Measurements from ENCODE around the gene CCDC87. TPM values are rescaled to one million over a fixed set of nuclear protein-coding genes. Genes with fewer than 3 reads are reported as not detected.

Gene CCDC87
- total and polyA plus RNA-seq, 4 donors = 0.10 to 0.33 (median 0.19) TPM; not detected in 1

DNA sequence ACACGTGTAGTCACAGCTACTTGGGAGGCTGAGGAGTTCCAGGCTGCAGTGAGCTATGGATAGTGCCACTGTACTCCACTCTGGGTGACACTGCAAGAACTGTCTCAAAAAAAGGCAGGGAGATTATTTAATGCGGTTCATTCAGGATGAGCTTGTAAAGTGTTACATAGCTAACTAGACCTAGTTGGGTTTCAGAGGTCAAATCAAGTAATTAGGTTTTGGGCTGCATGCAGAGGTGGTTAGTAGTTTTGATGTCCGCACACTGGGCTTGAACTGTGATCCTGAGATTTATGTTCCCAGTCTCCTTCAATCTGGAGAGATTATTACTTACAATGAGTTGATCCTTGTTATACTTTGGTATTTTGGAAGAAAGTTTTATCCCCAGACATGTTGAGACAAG is 43.5 kb upstream of the CCDC87 start:
- no peak for DNase-seq
- intact Hi-C loops (cut with DNase I) = loop anchor here in 1 of 2 donors (5.0 kb wide), 1 partner anchor 41 kb away; the partner anchor contains the start of gene RBM4B
- Histone ChIP-seq H3K36me3 (ENCODE audit: control insufficient read depth in 1 of 2, insufficient read depth in 2 of 2, low read length in 1 of 2) (peaks cover 0 to 3% of the 10 kb centered on the region in 2 donors), H3K9me3 (ENCODE audit: control insufficient read depth, low read length) (no peaks in the 10 kb centered on the region), H3K27me3 (ENCODE audit: control insufficient read depth in 1 of 2, insufficient read depth in 2 of 2, low read length in 1 of 2) (no peaks in the 10 kb centered on the region), H3K27ac (ENCODE audit: low read depth in 1 of 2, low read length in 2 of 2) (no peak overlapping the region), H3K4me3 (ENCODE audit: low read length in 2 of 2) (no peak overlapping the region), H3K4me1 (ENCODE audit: control insufficient read depth in 1 of 2, insufficient read depth in 2 of 2, low read length in 2 of 2) (peaks cover 0 to 6% of the 10 kb centered on the region in 2 donors)
- 74 to 82% methylated on average over 3 of the region's 3 CpGs for WGBS, 2 donors
- no peak for ATAC-seq (ENCODE audit: low FRiP score)

DNA sequence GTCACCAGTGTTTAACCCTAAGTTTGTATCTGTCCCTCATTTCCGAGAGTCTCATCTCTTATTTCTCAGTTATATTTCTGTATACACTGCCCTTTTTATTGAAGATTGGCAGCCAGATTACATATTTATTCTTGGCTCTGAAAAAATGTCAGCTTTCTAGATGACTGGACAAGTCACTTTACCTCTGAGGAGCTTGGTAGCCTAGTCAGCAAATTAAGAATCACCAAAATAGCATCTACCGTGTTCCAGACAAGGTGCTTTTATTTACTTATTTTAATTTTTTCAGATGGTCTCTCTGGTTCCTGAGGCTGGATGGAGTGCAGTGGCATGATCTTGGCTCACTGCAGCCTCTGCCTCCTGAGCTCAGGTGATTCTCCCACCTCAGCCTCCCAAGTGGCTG is 40.1 kb upstream of the CCDC87 start:
- intact Hi-C loops (cut with DNase I) = no loop called here
- H3K27me3 ChIP-seq (ENCODE audit: control insufficient read depth in 1 of 2, insufficient read depth in 2 of 2, low read length in 1 of 2) = no peaks in the 10 kb centered on the region
- no peak overlapping the region for H3K4me3 ChIP-seq (ENCODE audit: low read length in 2 of 2)
- H3K27ac ChIP-seq (ENCODE audit: low read depth in 1 of 2, low read length in 2 of 2) = no peak overlapping the region
- WGBS, 2 donors = 44 to 48% methylated on average over 2 of the region's 2 CpGs
- no peaks in the 10 kb centered on the region for H3K4me1 ChIP-seq (ENCODE audit: control insufficient read depth in 1 of 2, insufficient read depth in 2 of 2, low read length in 2 of 2)
- DNase-seq (no peak), ATAC-seq (ENCODE audit: low FRiP score) (no peak)
- H3K36me3 ChIP-seq (ENCODE audit: control insufficient read depth in 1 of 2, insufficient read depth in 2 of 2, low read length in 1 of 2) = peaks cover 0 to 2% of the 10 kb centered on the region in 2 donors
- H3K9me3 ChIP-seq (ENCODE audit: control insufficient read depth, low read length) = no peaks in the 10 kb centered on the region

DNA sequence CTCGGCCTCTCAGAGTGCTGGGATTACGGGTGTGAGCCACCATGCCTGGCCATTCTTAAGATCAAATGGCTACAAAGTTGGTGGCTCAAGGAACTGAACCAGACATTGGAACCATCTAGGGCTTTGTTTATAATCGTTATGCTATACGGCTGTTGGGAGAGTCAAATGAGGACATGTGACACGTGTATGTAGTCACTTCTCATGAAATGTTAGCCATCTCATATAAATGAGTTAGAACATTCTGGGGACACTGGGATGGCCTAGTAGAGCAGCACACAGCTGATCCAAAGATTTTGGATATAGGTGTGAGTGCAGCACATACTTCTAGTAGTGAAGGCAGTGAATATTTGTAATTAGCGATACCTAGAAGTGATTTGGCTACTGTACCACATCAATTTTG is 39.0 kb upstream of the CCDC87 start:
- intact Hi-C loops (cut with DNase I) = no loop called here

DNA sequence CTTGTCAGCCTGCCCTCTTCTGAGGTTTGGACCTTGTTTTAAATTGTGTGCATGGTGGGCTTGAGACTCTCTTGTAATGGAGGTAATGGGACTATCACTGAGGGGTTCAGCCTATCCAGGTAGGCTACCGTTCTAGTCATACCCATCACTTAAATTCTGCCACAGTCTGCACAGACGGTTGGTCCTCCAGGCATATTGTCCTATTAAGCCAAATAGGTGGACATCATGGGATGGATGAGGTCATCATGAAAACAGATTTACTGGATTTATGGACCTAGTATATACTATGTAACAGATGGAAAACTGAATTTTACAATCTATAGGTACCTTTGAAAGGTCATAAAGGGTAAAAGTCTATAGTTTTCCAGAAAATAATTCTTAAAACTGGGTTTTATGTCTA is 36.5 kb upstream of the CCDC87 start:
- intact Hi-C loops (cut with DNase I) = no loop called here
- Histone ChIP-seq H3K27ac (ENCODE audit: low read depth in 1 of 2, low read length in 2 of 2) (no peak overlapping the region), H3K27me3 (ENCODE audit: control insufficient read depth in 1 of 2, insufficient read depth in 2 of 2, low read length in 1 of 2) (no peaks in the 10 kb centered on the region), H3K9me3 (ENCODE audit: control insufficient read depth, low read length) (no peaks in the 10 kb centered on the region), H3K36me3 (ENCODE audit: control insufficient read depth in 1 of 2, insufficient read depth in 2 of 2, low read length in 1 of 2) (peaks cover 0 to 19% of the 10 kb centered on the region in 2 donors), H3K4me1 (ENCODE audit: control insufficient read depth in 1 of 2, insufficient read depth in 2 of 2, low read length in 2 of 2) (peaks cover 0 to 2% of the 10 kb centered on the region in 2 donors), H3K4me3 (ENCODE audit: low read length in 2 of 2) (no peak overlapping the region)
- DNase-seq = no peak
- 75 to 79% methylated on average over 2 of the region's 2 CpGs for whole genome bisulfite sequencing, 2 donors
- no peak for ATAC-seq (ENCODE audit: low FRiP score)

More for the DNA sequence above, 39.0 kb upstream of the CCDC87 start:
- Histone ChIP-seq H3K9me3 (ENCODE audit: control insufficient read depth, low read length) (no peaks in the 10 kb centered on the region), H3K27ac (ENCODE audit: low read depth in 1 of 2, low read length in 2 of 2) (no peak overlapping the region), H3K4me3 (ENCODE audit: low read length in 2 of 2) (no peak overlapping the region), H3K27me3 (ENCODE audit: control insufficient read depth in 1 of 2, insufficient read depth in 2 of 2, low read length in 1 of 2) (no peaks in the 10 kb centered on the region), H3K4me1 (ENCODE audit: control insufficient read depth in 1 of 2, insufficient read depth in 2 of 2, low read length in 2 of 2) (peaks cover 0 to 2% of the 10 kb centered on the region in 2 donors), H3K36me3 (ENCODE audit: control insufficient read depth in 1 of 2, insufficient read depth in 2 of 2, low read length in 1 of 2) (peaks cover 0 to 5% of the 10 kb centered on the region in 2 donors)
- WGBS, 2 donors = 83 to 85% methylated on average over 6 of the region's 6 CpGs
- no peak for DNase-seq
- ATAC-seq (ENCODE audit: low FRiP score) = no peak

DNA sequence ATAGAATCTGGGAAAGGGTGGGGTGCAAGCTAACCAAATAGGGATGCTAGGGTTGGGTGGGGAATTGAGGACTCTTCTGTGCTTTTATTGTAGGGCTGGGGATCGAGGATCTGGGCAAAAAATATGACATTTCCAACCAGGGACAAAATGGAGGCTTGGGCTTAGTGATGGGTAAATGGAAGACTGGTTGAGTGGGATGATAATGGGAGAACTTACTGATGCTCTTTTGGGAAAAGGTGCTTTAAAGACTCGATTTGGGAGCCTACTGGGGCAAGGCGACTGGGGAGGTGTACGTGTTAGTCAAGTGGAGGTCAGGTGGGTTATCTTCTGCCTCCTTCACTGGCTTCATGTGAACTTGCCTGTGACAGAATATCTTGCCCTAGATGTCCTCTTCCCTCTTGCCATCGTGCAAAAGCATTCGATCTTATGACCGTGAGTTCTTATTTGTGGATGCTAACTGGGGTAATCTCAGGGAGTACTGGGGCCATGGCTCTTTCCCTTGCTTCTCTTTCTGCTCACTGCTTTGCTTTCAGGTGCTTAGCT is 35.3 kb upstream of the CCDC87 start:
- H3K27ac ChIP-seq (ENCODE audit: low read depth in 1 of 2, low read length in 2 of 2) = no peak overlapping the region
- H3K27me3 ChIP-seq (ENCODE audit: control insufficient read depth in 1 of 2, insufficient read depth in 2 of 2, low read length in 1 of 2) = no peaks in the 10 kb centered on the region
- H3K4me3 ChIP-seq (ENCODE audit: low read length in 2 of 2) = no peak overlapping the region
- H3K4me1 ChIP-seq (ENCODE audit: control insufficient read depth in 1 of 2, insufficient read depth in 2 of 2, low read length in 2 of 2) = peaks cover 0 to 2% of the 10 kb centered on the region in 2 donors
- intact Hi-C loops (cut with DNase I) = no loop called here
- peaks cover 0 to 20% of the 10 kb centered on the region in 2 donors for H3K36me3 ChIP-seq (ENCODE audit: control insufficient read depth in 1 of 2, insufficient read depth in 2 of 2, low read length in 1 of 2)
- H3K9me3 ChIP-seq (ENCODE audit: control insufficient read depth, low read length) = no peaks in the 10 kb centered on the region
- ATAC-seq (ENCODE audit: low FRiP score) (no peak), DNase-seq (no peak)
- 90 to 92% methylated on average over 7 of the region's 7 CpGs for WGBS, 2 donors

DNA sequence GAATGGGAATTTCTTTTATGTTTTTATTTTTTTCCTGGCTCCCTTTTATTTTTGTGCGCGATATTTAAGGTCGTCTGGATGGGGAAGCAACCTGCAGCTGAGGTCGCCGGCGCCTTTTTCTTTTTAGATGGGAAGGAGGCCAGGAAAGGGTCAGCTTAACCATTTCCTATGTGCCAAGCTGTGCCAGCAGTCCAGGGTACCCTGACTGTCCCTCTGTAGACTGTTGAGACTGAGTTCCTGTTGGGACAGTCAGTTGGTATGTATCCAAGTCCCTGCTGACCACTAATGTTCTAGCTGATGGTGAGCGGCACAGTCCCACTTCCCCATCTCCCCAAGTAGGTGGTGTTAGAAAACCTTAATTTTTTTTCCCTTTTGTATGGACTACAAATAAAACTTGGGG is 34.1 kb upstream of the CCDC87 start:
- ATAC-seq (ENCODE audit: low FRiP score) (no peak), DNase-seq (no peak)

DNA sequence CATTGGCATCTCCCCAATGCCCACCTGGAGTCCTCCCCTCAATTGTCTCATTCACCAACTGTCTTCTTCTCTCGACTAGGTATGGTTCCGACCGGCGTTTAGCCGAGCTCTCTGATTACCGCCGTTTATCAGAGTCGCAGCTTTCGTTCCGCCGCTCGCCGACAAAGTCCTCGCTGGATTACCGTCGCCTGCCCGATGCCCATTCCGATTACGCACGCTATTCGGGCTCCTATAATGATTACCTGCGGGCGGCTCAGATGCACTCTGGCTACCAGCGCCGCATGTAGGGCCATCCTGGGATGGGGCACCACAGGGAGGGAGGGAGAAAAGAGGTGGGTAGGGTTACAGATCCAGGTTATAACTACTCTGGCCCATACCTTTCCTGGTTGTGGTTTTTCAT is 33.5 kb upstream of the CCDC87 start:
- Histone ChIP-seq H3K9me3 (ENCODE audit: control insufficient read depth, low read length) (no peaks in the 10 kb centered on the region), H3K27ac (ENCODE audit: low read depth in 1 of 2, low read length in 2 of 2) (no peak overlapping the region), H3K4me3 (ENCODE audit: low read length in 2 of 2) (no peak overlapping the region), H3K36me3 (ENCODE audit: control insufficient read depth in 1 of 2, insufficient read depth in 2 of 2, low read length in 1 of 2) (peaks cover 0 to 20% of the 10 kb centered on the region in 2 donors), H3K4me1 (ENCODE audit: control insufficient read depth in 1 of 2, insufficient read depth in 2 of 2, low read length in 2 of 2) (peaks cover 0 to 2% of the 10 kb centered on the region in 2 donors), H3K27me3 (ENCODE audit: control insufficient read depth in 1 of 2, insufficient read depth in 2 of 2, low read length in 1 of 2) (no peaks in the 10 kb centered on the region)
- DNase-seq (no peak), ATAC-seq (ENCODE audit: low FRiP score) (no peak)
- 96 to 98% methylated on average over 25 of the region's 25 CpGs for WGBS, 2 donors
- intact Hi-C loops (cut with DNase I) = no loop called here

More for the DNA sequence above, 34.1 kb upstream of the CCDC87 start:
- Histone ChIP-seq H3K27me3 (ENCODE audit: control insufficient read depth in 1 of 2, insufficient read depth in 2 of 2, low read length in 1 of 2) (no peaks in the 10 kb centered on the region), H3K27ac (ENCODE audit: low read depth in 1 of 2, low read length in 2 of 2) (no peak overlapping the region), H3K4me3 (ENCODE audit: low read length in 2 of 2) (no peak overlapping the region), H3K36me3 (ENCODE audit: control insufficient read depth in 1 of 2, insufficient read depth in 2 of 2, low read length in 1 of 2) (peaks cover 0 to 20% of the 10 kb centered on the region in 2 donors), H3K4me1 (ENCODE audit: control insufficient read depth in 1 of 2, insufficient read depth in 2 of 2, low read length in 2 of 2) (peaks cover 0 to 2% of the 10 kb centered on the region in 2 donors), H3K9me3 (ENCODE audit: control insufficient read depth, low read length) (no peaks in the 10 kb centered on the region)
- intact Hi-C loops (cut with DNase I) = no loop called here
- WGBS, 2 donors = 82 to 85% methylated on average over 7 of the region's 7 CpGs

DNA sequence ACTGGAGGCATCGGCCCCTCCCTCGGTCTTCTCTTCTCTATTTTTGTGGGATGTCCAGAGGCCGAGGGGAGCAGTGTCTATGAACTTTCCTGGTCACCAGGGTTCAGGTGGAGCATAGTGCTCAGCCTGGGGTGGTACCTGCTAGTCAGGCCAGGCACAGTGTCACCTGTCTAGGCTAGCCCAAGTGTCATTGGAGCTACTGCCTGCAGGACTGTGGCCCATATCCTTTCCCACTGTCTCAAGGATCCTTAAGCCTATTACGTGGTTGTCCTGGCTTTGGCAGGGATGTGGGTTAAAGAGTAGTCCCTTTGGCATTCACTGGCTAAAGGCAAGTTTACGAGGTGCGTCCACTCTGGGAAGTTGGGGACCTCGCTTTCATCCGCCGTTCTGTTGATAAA is 32.9 kb upstream of the CCDC87 start:
- Histone ChIP-seq H3K9me3 (ENCODE audit: control insufficient read depth, low read length) (no peaks in the 10 kb centered on the region), H3K36me3 (ENCODE audit: control insufficient read depth in 1 of 2, insufficient read depth in 2 of 2, low read length in 1 of 2) (peaks cover 0 to 20% of the 10 kb centered on the region in 2 donors), H3K27me3 (ENCODE audit: control insufficient read depth in 1 of 2, insufficient read depth in 2 of 2, low read length in 1 of 2) (no peaks in the 10 kb centered on the region), H3K4me1 (ENCODE audit: control insufficient read depth in 1 of 2, insufficient read depth in 2 of 2, low read length in 2 of 2) (peaks cover 0 to 2% of the 10 kb centered on the region in 2 donors), H3K27ac (ENCODE audit: low read depth in 1 of 2, low read length in 2 of 2) (no peak overlapping the region), H3K4me3 (ENCODE audit: low read length in 2 of 2) (no peak overlapping the region)
- DNase-seq = no peak
- WGBS, 2 donors = 89 to 91% methylated on average over 9 of the region's 9 CpGs
- no peak for ATAC-seq (ENCODE audit: low FRiP score)
- intact Hi-C loops (cut with DNase I) = no loop called here

DNA sequence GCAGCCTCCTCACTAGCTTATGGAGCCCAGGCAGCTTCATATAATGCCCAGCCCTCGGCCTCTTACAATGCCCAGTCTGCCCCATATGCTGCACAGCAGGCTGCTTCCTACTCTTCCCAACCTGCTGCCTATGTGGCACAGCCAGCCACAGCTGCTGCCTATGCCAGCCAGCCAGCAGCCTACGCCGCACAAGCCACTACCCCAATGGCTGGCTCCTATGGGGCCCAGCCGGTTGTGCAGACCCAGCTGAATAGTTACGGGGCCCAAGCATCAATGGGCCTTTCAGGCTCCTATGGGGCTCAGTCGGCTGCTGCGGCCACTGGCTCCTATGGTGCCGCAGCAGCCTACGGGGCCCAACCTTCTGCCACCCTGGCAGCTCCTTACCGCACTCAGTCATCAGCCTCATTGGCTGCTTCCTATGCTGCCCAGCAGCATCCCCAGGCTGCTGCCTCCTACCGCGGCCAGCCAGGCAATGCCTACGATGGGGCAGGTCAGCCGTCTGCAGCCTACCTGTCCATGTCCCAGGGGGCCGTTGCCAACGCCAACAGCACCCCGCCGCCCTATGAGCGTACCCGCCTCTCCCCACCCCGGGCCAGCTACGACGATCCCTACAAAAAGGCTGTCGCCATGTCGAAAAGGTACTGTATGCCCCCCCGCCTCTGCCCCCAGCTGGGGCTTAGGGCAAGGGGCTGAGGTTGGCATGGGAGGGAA is 32.3 kb upstream of the CCDC87 start:
- ATAC-seq (ENCODE audit: low FRiP score) = peak; percentile 16
- WGBS, 2 donors = 93 to 94% methylated on average over 26 of the region's 26 CpGs
- Histone ChIP-seq H3K9me3 (ENCODE audit: control insufficient read depth, low read length) (no peaks in the 10 kb centered on the region), H3K4me3 (ENCODE audit: low read length in 2 of 2) (no peak overlapping the region), H3K36me3 (ENCODE audit: control insufficient read depth in 1 of 2, insufficient read depth in 2 of 2, low read length in 1 of 2) (peaks cover 0 to 20% of the 10 kb centered on the region in 2 donors), H3K4me1 (ENCODE audit: control insufficient read depth in 1 of 2, insufficient read depth in 2 of 2, low read length in 2 of 2) (peaks cover 0 to 2% of the 10 kb centered on the region in 2 donors), H3K27me3 (ENCODE audit: control insufficient read depth in 1 of 2, insufficient read depth in 2 of 2, low read length in 1 of 2) (no peaks in the 10 kb centered on the region), H3K27ac (ENCODE audit: low read depth in 1 of 2, low read length in 2 of 2) (no peak overlapping the region)
- no peak for DNase-seq
- intact Hi-C loops (cut with DNase I) = no loop called here

Measured in aorta (tissue), 5 donors.